ENCODE results near the gene PARVB.
"Not testable (repeated sequence)": the region's sequence is repeated elsewhere in the genome, so short reads cannot be mapped to it uniquely, and the experiment has no call there.

PARVB gene

GRCh38 chr22:44029069-44029468, 5.0 kb downstream of the PARVB start:
- DNase-seq, result no peak

- no peak for DNase-seq
Observed at GRCh38 chr22:44030051-44030701, 6.1 kb downstream of the PARVB start.

DNA sequence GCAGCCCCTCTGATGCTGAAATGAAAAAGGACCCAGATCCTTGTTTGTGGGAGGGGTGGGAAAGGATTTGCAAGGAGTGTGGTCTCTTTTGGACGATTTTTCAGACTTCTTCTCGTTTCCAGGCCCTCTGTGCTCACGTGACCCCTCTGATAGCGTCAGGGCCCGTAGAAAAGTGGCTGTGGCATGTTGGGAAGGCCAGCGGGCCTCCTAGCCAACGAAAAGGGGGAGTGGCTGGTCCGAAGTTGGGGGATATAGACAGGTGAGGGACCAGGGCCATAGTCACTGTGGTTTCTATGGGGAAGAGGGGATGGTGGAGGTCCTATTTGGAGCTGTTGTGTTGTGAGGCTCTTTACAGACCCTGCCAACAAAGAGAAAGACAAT, 6.6 kb downstream of the PARVB start:
- no peak for DNase-seq

GRCh38 chr22:44031158-44031952, 7.3 kb downstream of the PARVB start:
- no peak for DNase-seq

DNA sequence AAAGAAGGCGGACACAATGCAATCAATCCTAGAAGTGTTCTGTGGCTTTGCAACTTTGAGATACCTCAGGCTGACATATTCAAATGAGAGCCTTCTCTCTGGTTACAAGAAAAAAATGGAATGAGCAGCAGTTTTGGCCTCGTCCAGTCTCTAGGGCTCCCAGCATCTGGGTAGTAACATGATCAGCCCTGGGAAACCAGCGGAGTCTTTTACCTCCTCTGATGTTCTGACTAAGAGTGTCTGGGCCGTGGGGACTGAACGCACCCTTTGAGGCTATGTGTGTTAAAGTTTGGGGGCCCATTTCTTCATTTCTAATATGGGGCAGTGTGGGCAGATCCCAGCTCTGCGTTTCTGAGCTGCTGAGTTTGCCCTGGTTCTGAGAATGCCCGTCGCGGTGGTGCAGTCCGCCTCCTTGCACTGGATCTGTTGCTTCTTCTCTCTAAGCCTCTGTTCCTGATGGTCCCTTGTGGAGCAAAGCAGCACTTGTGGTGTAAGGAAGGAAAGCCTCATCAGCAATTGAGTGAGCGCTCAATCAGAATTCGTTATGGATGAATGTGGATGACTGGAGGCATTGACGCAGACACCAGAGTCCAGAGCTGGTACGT, 8.1 kb downstream of the PARVB start:
- DNase-seq, result no peak

GRCh38 chr22:44033287-44033686, 9.2 kb downstream of the PARVB start:
- no peak for DNase-seq

DNA sequence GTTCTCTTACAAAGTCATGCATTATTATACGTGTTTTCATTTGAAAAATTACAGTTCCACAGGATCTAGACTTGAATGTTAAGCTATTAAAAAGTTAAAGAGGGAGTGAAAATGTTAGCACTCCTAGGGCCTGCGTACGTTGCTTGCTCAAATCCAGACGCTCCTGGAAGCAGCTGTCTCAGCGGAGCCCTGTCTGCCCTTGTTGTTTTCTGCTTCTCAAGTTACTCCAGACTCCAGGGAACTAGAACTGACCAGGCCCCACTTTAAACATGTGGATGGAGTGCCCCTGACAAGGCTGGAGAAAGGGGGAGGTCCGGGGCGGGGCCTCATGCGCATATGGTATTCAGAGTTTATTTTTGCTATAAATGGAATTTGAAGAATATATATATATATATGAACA, 9.6 kb downstream of the PARVB start:
- DNase-seq, result no peak

GRCh38 chr22:44037519-44038375, 13.6 kb downstream of the PARVB start:
- no peak for DNase-seq

DNA sequence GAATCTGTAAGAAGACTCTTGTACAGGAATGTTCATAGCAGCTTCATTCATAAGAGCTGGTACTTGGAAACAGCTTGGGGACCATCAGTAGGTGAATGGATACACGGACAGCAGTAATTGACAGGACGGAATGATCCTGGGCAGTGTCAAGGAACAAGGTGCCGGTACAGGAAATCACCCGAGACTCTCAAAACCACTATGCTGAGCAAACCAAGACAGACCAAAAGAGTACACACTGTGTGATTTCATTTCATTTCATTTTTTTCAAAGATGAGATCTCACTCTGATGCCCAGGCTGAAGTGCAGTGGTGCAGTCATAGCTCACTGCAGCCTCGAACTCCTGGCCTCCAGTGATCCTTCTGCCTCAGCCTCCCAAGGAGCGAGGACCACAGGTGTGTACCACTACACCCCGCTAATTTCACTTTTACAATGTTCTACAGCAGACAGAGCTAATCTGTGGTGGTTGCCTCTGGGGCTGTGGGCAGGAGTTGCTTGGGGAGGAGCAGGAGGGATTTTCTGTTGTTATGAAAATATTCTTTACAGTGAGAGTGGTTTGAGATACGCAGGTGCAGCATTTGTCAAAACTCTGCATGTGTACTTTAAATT, 15.6 kb downstream of the PARVB start:
- DNase-seq, result no peak

GRCh38 chr22:44042249-44043218, 18.4 kb downstream of the PARVB start:
- no peak for DNase-seq

DNA sequence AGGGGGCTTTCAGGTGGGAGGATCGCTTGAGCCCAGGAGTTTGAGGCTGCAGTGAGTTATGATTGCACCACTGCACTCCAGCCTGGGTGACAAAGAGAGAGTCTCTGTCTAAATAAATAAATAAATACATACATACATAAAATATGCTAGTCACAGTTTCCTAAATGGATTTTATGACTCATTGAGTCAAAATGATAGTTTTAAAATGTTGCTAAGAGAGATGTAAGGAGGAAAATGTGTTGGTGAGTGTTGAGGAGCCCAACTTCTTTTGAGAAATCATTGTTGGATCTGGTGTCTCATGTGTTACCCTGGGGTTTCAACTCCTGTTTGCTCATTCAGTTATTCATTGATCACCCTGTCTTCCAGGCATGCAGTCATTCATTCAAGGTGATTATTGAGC, 21.0 kb downstream of the PARVB start:
- DNase-seq, result no peak

DNA sequence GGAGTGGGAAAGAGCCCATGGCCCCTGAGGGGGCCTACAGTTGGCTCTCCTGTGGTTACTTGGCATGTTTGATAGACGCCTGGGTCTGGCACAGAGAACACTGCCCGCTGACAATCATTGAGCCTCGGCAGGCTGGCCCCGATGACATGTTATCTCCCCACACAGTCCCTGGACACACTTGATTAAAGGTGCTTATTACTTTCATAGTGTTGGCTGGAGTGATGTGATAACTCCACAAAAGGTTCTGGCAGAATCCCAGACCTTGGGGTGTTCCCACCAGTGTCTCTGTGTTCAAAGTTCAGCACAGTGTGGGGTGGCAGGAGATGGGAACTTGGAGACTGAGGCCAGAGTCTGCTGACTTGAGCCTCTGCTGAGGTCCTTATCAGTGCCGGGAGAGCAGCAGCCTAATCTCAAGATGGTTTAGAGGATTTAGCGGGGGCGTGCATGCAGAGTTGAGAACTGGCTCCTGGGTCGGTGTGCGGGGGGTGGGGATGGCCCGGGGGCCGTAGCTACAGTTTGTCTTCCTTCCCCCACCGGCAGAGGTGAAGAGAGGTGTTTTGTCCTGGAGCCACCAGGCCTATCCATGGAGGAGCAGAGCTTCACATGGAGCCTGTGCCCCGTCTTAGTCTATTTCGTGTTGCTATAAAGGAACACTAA, 22.5 kb downstream of the PARVB start:
- DNase-seq, result no peak

DNA sequence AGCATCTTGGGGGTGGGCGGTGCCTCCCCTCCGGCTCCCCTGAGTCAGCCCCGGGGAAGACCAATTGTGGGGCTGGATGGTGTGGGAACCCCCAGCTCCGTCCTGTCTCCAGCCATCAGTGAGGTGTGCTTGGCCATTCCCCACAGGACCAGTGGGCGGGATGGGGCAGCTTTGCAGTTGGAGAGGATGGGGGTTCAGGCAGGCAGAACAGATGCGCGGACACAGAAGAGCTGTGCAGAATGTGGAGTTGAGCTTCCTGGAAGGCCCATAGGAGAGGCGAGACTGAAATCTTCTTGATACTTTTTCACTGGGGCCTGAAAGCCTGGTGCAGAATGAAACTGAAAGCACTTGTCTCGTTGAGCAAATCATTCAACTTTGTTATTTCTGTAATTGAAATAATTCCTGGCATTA, 23.8 kb downstream of the PARVB start:
- no peak for DNase-seq

GRCh38 chr22:44049486-44050231, 25.6 kb downstream of the PARVB start:
- DNase-seq, result no peak

DNA sequence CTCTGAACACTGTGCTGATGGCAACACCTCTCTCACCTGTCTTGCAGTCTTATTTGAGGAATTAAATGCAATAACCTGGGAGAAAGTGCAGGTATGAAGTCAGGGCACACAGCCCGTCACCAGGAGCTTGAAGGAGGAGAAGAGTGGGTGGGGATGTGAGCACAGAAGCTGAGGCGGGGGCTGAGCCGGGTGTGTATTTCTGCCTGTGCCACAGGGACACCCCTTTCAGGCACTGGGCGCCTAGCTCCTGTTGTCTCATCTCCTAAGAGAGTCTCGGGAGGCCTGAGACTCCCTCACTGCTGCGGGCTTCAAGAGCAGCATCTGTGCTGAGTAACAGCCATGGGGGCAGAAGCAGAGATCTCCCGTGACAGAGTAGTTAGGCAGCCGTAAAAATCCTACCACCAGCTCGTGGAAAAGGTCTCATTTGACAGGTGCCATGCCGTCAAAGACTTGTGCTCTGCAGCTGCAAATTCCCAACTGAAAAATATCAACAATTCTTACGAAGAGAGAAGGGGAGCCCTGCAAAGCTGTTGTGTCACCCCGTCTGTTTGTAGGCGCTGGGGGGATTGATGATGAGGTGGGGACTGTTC, 26.8 kb downstream of the PARVB start:
- DNase-seq, result no peak

GRCh38 chr22:44051358-44051757, 27.3 kb downstream of the PARVB start:
- no peak for DNase-seq

- no peak for DNase-seq
Observed at GRCh38 chr22:44051961-44052360, 27.9 kb downstream of the PARVB start.

GRCh38 chr22:44055805-44056204, 31.7 kb downstream of the PARVB start:
- no peak for DNase-seq

DNA sequence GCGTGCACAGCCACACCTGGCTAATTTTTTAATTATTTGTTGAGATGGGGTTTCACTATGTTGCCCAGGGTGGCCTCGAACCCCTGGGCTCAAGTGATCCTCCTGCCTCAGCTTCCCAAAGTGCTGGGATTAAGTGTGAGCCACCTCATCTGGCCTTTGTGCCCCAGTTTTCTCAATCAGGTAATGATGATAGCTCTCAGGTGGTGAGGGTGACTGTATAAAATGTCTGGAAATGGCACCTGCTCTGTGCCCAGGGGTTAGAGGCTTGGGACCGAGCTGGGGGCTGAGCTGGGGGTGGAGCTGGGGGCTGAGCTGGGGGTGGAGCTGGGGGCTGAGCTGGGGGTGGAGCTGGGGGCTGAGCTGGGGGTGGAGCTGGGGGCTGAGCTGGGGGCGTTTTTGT, 32.5 kb downstream of the PARVB start:
- not testable (repeated sequence) for DNase-seq

All from NCI-H774 (cell line).